ENCODE data around the gene C10orf105.

C10orf105 gene

GRCh38 chr10:71718165-71718698 is 1.3 kb downstream of the C10orf105 start:
- DNase-seq = no peak

GRCh38 chr10:71717551-71717951 is 2.0 kb downstream of the C10orf105 start:
- no peak for DNase-seq

- DNase-seq = no peak
Measured at GRCh38 chr10:71717056-71717455, 2.5 kb downstream of the C10orf105 start.

- no peak for DNase-seq
Measured at GRCh38 chr10:71716426-71716825, 3.2 kb downstream of the C10orf105 start.

GRCh38 chr10:71715860-71716259 is 3.7 kb downstream of the C10orf105 start:
- no peak for DNase-seq

GRCh38 chr10:71715026-71715425 is 4.6 kb downstream of the C10orf105 start:
- DNase-seq = peak in 1 of 58 donors; percentile 15

- DNase-seq = peak in 1 of 58 donors; percentile 20
Measured at GRCh38 chr10:71714592-71714991, 5.0 kb downstream of the C10orf105 start.

GRCh38 chr10:71714031-71714410 is 5.6 kb downstream of the C10orf105 start:
- no peak for DNase-seq

- peak; percentile 23 to 99 (median 90) for DNase-seq
Measured at GRCh38 chr10:71713135-71714030, 6.2 kb downstream of the C10orf105 start.

GRCh38 chr10:71712572-71713134 is 6.9 kb downstream of the C10orf105 start:
- DNase-seq = no peak

- no peak for DNase-seq
Measured at GRCh38 chr10:71712170-71712569, 7.4 kb downstream of the C10orf105 start.

- DNase-seq = no peak
Measured at GRCh38 chr10:71711052-71711623, 8.4 kb downstream of the C10orf105 start.

GRCh38 chr10:71710519-71710918 is 9.1 kb downstream of the C10orf105 start:
- DNase-seq = no peak

- DNase-seq = no peak
Measured at GRCh38 chr10:71708897-71709882, 10.4 kb downstream of the C10orf105 start.

GRCh38 chr10:71708301-71708703 is 11.3 kb downstream of the C10orf105 start:
- DNase-seq = peak in 47 of 58 donors; percentile 13 to 72 (median 40)

- DNase-seq = no peak
Measured at GRCh38 chr10:71707240-71707789, 12.3 kb downstream of the C10orf105 start.

GRCh38 chr10:71706216-71707121 is 13.1 kb downstream of the C10orf105 start:
- no peak for DNase-seq

- DNase-seq = no peak
Measured at GRCh38 chr10:71705582-71705981, 14.0 kb downstream of the C10orf105 start.

- no peak for DNase-seq
Measured at GRCh38 chr10:71704816-71705215, 14.8 kb downstream of the C10orf105 start.

All from anterior cingulate cortex (tissue), 58 donors.